RPMI8226 (cell line): ENCODE data around the gene FKBP8.
A peak's percentile ranks its signal among the peaks of the same experiment; 100 is the strongest.

Experiments
- DNase-seq: peaks from one replicate; pipeline ENCODE4 v3.0.0-alpha.2; 2015

The FKBP8 gene

GRCh38 chr19:18501351-18501750 lies 42.0 kb downstream of the FKBP8 start:
- no peak for DNase-seq

GRCh38 chr19:18500799-18501198 lies 42.6 kb downstream of the FKBP8 start:
- DNase-seq = no peak

- no peak for DNase-seq
These were observed 43.0 kb downstream of the FKBP8 start for GRCh38 chr19:18500376-18500775.

DNA sequence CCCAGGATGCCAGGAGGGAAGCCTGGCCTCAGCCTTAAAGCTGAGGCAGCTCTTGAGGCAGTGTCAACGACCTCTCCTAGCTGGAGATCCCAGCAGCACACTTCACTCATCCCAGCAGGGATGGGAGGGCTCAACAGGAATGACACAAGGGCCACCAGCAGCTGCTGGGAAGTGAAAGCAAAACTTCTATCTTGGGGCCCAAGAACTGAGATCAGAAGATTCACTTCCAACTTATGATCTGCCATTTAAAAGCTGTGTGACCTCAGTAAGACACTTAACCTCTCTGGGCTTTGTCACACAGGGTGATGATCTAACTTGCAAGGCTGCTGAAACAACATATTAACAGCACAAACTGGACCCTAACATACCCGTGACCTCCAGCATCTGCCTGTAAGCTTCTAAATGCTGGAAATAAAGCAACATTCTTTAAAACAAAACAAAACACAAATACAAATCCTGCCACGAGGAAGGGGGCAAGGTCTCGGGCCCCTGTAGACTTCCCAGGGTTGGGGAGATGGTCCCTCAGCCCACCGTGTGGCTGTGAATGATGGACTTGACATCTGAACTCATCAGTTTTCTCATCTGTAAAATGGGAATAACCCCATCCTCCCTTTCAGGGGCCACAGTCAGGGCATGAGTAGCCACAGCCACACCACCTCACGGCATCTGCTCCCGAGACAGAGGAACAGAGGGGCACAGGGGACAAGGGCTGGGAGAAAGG lies 44.2 kb downstream of the FKBP8 start:
- DNase-seq = no peak

GRCh38 chr19:18496980-18497256 lies 46.5 kb downstream of the FKBP8 start:
- DNase-seq = no peak

DNA sequence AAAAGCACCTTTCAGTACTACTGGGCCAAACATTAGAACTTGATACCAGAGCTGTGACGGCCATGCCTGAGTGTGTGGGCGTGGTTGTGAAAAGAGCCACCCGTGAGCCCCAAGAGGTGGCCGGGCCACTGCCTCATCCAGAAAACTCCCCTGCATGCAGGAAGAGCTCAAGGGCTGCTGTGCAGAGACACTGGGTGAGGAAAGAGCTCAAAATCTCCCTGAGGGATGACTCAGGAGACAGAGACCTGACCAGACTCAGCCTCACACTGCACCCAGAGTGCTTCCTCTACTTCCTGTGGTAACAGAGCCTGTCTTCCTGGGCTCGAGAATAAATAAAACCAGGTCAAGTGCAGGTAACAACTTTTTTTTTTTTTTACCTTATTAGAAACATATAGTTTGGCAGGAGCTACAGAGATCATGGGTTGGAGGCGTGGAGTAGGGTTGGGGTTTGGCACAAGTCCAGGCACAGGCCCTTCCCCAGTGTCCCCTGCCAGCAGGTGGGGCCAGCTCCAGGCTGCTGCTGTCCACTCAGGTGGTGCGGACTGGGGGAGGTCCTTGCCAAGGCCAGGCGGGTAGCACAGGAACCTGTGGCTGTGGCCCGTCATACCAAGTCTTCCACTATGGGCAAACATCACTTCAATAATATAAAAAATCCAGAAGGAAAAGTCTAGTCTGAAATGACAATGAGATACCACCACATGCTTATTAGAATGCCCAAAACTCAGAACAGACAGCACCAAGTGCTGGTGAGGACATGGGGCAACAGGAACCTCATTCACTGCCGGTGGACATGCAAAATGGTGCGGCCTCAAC lies 47.0 kb downstream of the FKBP8 start:
- DNase-seq = peak; percentile 83

GRCh38 chr19:18495204-18495911 lies 48.0 kb downstream of the FKBP8 start:
- no peak for DNase-seq

DNA sequence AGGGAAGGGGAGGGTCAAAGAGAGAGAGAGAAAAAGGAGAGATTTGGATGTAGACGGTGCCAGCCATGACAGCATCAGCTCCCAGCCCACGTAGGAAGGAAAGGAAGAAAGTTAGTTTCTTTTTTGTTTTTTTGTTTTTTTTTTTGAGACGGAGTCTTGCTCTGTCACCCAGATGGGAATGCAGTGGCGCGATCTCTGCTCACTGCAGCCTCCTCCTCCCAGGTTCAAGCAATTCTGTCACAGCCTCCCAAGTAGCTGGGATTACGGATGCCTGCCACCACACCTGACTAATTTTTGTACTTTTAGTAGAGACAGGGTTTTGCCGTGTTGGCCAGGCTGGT lies 49.1 kb downstream of the FKBP8 start:
- DNase-seq = no peak

DNA sequence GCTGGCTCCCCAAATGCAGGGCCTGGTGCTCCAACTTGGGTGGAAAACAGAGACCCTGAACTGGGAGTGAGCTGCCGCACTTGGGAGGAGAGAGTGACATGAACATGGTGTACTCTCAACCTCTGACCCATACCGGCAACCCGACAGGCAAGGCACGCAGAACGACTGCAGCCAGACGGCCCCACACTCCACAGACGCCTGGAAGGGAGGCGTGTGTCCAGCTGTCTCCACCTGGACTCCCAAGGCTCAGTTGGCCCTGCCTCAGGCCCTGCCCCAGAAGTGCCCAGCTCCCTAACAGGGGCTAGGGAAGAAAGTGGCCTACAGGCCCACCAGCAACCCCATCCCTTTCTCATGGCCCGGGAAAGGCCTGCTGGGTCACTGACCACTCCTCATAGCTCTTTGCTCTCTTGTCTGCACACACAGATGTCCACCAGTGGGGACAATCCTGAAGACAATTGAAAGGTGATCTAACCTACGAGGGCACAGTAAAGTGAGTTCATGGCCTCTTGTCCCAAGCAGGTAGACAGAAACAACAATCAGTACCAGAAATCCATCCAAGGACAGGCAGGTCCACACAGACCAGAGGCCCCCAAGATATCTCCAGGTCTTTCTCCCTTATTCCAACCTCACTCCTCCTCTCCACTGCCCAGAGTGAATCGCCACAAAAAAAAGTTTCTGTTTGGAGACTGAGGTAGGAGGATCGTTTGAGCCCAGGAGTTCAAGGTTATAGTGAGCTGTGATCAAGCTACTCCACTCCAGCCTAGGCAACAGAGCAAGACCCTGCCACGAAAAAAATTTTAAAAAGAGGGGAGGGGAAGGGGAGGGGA lies 49.7 kb downstream of the FKBP8 start:
- DNase-seq = no peak

GRCh38 chr19:18491995-18492953 lies 51.1 kb downstream of the FKBP8 start:
- DNase-seq = no peak

DNA sequence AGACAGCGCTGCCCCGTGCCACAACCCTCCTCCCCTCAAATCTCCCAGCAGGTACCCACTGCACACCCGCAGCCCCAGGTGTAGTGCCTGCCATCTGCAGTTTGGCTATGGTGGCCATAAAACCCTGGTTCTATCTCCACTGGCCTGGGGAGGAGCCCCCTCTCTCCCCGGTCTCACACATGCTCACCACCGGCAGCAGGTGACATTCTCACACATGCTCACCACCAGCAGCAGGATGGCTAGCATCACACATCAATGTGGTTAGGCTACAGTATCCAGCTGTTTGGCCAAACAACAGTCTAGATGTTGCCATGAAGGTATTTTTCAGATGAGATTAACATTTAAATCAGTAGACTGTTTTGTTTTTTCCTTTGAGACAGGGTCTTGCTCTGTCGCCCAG lies 52.6 kb downstream of the FKBP8 start:
- no peak for DNase-seq

GRCh38 chr19:18489627-18490184 lies 53.7 kb downstream of the FKBP8 start:
- DNase-seq = no peak

DNA sequence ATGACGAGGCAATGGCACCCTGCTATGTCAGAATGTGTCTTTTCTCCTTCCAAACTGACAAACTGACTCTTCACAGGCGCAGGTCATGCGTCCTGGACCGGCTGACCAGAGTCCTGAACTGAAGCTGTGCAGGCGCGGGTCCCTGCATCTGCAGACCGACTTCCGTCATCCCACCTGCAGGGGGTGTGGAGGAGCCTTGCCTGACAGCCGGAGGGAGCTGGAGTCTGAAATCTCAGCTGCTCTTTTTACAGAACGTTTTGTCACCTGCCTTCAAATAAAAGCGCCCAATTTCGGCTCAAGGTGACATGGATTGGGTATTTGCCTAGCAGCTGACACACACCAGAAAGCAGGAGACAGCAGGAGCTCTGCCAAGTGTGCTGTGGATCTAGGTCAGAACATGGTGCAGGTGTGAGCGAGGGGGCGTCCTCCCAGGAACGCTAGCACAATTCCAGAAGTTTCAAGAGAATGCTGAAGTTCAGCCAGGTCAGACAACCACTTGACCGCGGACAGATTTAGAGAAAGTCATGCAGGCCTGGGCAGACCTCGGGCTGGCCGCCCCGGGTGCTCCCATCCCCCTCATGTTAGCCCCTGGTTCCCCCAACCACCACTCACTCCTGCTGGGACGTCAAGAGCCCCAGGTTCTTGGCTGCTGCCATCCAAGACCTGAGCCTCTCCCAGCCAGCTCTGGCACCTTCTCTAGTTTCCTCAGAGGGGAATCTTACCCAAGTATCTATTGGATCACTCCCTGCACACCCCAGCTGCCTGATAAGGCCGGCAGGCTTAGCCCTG lies 54.3 kb downstream of the FKBP8 start:
- DNase-seq = peak; percentile 21

DNA sequence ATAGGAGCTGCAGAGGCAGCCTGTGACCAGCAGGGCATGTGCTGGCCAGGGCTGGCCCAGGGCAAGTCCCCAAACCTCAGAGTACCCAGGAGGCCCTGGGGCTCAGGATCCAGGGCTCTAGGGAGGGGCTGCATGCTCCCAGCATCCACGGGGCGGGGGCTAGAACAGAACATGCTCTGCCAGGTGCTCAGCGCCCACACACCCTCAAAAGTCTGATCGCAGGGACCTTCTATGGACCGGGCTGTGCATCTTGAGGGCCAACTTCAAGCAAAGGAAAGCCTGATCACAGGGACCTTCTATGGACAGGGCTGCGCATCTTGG lies 55.0 kb downstream of the FKBP8 start:
- no peak for DNase-seq

DNA sequence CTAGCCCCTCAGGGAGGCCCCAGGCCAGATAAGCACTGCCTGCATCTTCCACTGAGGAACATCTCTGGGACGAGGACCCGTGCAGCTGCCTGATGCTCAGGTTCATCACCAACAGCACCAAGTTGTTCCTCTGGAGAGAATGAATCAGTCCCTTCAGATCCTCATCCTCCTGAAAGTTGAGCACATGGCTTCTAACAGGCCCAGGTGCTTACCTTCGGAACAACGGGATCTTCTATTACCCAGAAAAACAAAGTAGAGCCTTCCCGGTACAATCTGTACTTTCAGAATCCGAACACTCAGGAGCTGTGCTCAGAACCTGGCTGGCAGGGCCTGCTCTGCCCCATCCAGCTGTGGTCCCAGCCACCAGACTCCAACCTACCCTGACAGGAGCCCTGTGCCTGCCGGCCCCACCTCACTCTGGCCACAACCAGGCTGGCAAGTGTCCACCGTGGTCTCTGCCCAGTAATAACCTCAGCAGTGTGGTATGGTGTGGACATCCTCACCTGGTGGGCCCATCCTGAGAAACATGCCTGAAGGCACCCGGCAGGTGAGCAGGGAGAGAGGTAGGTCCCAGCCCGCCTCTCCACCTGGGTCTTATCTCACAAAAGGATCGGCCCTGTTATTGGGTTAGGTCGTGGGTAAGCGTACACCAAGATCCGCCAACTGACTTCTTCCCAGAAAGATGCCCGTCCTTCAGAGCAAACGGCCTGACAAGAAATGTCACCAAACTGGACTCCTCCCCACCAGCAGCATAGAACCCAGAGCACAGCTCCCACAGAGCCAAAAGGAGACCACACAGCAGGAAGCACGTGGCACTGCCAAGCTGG lies 55.6 kb downstream of the FKBP8 start:
- no peak for DNase-seq

- DNase-seq = no peak
These were observed 56.6 kb downstream of the FKBP8 start for GRCh38 chr19:18486746-18487145.

DNA sequence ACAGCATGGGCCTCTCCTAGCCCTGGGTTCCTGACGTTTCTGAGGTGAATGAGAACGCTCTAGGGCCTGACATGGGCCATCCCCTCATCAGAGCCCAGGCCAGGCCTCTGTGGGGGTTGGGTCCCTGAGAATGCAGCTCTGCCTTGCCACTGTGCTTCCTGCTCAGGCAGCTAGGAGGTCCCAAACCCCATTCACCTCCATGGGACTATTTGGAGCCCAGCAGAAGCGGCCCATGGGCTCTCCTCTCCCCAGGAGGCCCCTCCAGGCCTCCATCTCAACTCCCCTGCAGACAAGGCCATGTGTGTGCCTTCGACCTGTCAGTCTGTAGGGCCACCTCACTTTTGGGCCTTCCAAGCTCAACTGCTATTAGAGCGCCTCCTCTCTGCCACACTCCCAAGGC lies 58.4 kb downstream of the FKBP8 start:
- no peak for DNase-seq

DNA sequence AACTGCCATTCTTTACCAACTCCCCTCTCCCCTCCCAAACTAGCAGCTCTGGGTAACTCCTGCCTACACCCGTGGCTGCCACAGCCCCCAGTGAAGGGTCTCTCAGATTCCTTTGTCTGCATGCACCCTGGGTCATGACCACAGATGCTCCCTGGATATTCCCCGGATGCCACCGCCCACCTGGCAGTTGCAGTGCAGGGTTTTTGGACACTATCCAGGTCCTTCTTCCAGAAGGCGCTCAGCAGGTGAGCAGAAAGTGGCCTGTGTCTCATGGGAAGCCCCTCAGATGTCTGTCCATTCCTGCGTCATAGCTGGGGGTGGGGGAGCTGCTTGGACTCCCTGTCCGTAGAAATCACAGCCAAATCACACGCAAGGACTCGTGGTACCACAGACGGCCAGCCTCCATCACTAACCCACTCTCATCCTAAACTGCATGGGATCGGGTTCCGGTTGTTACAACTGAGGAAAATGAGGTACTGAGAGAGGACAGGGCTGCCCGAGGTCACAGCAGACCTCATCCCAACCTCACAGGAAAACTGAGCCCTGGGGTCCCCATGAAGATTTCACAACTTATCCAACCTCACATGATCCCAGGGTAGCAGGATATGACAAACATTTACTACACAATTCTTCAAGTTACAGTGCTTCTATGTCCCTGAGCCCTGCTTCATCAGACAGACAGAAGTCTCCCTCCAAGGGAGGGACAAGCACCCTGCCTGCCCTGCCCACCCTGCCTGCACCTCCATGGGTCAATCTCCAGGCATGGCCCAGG lies 60.1 kb downstream of the FKBP8 start:
- DNase-seq = no peak
